HepG2 (cell line): ENCODE data around the gene MED13. TPM values are rescaled to one million over a fixed set of nuclear protein-coding genes. Genes with fewer than 3 reads are reported as not detected.
A peak's percentile ranks its signal among the peaks of the same experiment; 100 is the strongest.

Experiments used
- DPF2 ChIP-seq: sonication (generic); formaldehyde crosslinking; IDR thresholded peaks from 2 replicates; pipeline ENCODE4 v1.4.0; 2020; ENCODE audit warnings: mild to moderate bottlenecking, low read depth, missing genetic modification reagents, borderline replicate concordance
- FOSL1 ChIP-seq: sonication (generic); formaldehyde crosslinking; IDR thresholded peaks from 2 replicates; pipeline ENCODE4 v1.9.0; 2021; ENCODE audit warnings: missing genetic modification reagents, borderline replicate concordance
- GFI1 ChIP-seq: sonication (generic); formaldehyde crosslinking; IDR thresholded peaks from 2 replicates; pipeline ENCODE4 v1.5.0; 2020; ENCODE audit warnings: missing genetic modification reagents, mild to moderate bottlenecking, borderline replicate concordance
- GTF3A ChIP-seq: sonication (generic); formaldehyde crosslinking; conservative IDR thresholded peaks from 2 replicates; pipeline ENCODE4 v1.4.0; 2020; ENCODE audit warnings: mild to moderate bottlenecking, missing genetic modification reagents
- HMG20A ChIP-seq: IDR thresholded peaks from 2 replicates; pipeline ENCODE4 v1.6.1; 2016; ENCODE audit warnings: borderline replicate concordance
- IRX3 ChIP-seq: sonication (generic); formaldehyde crosslinking; IDR thresholded peaks from 2 replicates; pipeline ENCODE4 v1.8.1; 2023; ENCODE audit warnings: mild to moderate bottlenecking, low read depth, missing genetic modification reagents, borderline replicate concordance
- MXI1 ChIP-seq: IDR thresholded peaks from 3 replicates; pipeline ENCODE4 v1.6.1; 2012; ENCODE audit warnings: low read depth, low read length, inconsistent platforms, borderline replicate concordance
- PRDM10 ChIP-seq: sonication (generic); formaldehyde crosslinking; IDR thresholded peaks from 2 replicates; pipeline ENCODE4 v1.4.0; 2020; ENCODE audit warnings: low read depth, missing genetic modification reagents
- YEATS2 ChIP-seq: sonication (generic); formaldehyde crosslinking; IDR thresholded peaks from 2 replicates; pipeline ENCODE4 v1.4.0; 2020; ENCODE audit warnings: missing genetic modification reagents, borderline replicate concordance
- ZNF260 ChIP-seq: sonication (generic); formaldehyde crosslinking; IDR thresholded peaks from 2 replicates; pipeline ENCODE4 v1.4.0; 2020; ENCODE audit warnings: missing genetic modification reagents, low read depth, mild to moderate bottlenecking, borderline replicate concordance
- ZNF550 ChIP-seq: sonication (generic); formaldehyde crosslinking; IDR thresholded peaks from 2 replicates; pipeline ENCODE4 v1.4.0; 2020; ENCODE audit warnings: mild to moderate bottlenecking, missing genetic modification reagents, borderline replicate concordance
- ZNF562 ChIP-seq: sonication (generic); formaldehyde crosslinking; IDR thresholded peaks from 2 replicates; pipeline ENCODE4 v1.8.0; 2022; ENCODE audit warnings: missing genetic modification reagents, borderline replicate concordance
- ZNF569 ChIP-seq: sonication (generic); formaldehyde crosslinking; IDR thresholded peaks from 2 replicates; pipeline ENCODE4 v1.5.0; 2020; ENCODE audit warnings: mild to moderate bottlenecking, missing genetic modification reagents, moderate library complexity, borderline replicate concordance
- ZNF782 ChIP-seq: sonication (generic); formaldehyde crosslinking; IDR thresholded peaks from 2 replicates; pipeline ENCODE4 v1.4.0; 2020; ENCODE audit warnings: missing genetic modification reagents, mild to moderate bottlenecking, borderline replicate concordance
- ZSCAN30 ChIP-seq: sonication (generic); formaldehyde crosslinking; IDR thresholded peaks from 2 replicates; pipeline ENCODE4 v1.5.0; 2020; ENCODE audit warnings: mild to moderate bottlenecking, missing genetic modification reagents
- ZSCAN9 ChIP-seq: IDR thresholded peaks from 2 replicates; pipeline ENCODE4 v1.6.1; 2016; ENCODE audit warnings: borderline replicate concordance
- polyA plus RNA-seq, 8 experiments: library from polyadenylated mRNA; depleted of rRNA in 3 of 8; stranded (reverse) in 7 of 8; unstranded in 1 of 8; fragments of >200 nt; fragmentation: Illumina TruSeq in 4 of 8; extraction: Trizol in 4 of 8; gene quantifications; 2 replicates each; pipeline versions ENCODE4 v1.2.1 to v1.2.3, GENCODE V29; 2011 to 2016; ENCODE audit warnings: low read depth in 4 of 8, missing spikeins in 1 of 8, mixed read lengths in 1 of 8; ENCODE audit not compliant: insufficient read depth in 1 of 8
- total RNA-seq, 5 experiments: library from RNA; depleted of rRNA; stranded (reverse); fragments of >200 nt; fragmentation: Illumina TruSeq; extraction: Trizol; gene quantifications; 2 replicates each; pipeline ENCODE4 v1.2.3, GENCODE V29; 2016; ENCODE audit warnings: low read depth in 1 of 5
- TF ChIP-seq, protein P1 (sequence below): sonication (generic); formaldehyde crosslinking; IDR thresholded peaks from 2 replicates; pipeline ENCODE4 v1.4.0; 2020; ENCODE audit warnings: missing genetic modification reagents, borderline replicate concordance
- TF ChIP-seq, protein P2 (sequence below): sonication (generic); formaldehyde crosslinking; IDR thresholded peaks from 2 replicates; pipeline ENCODE4 v1.4.0; 2020; ENCODE audit warnings: missing genetic modification reagents
- TF ChIP-seq, protein P3 (sequence below): sonication (generic); formaldehyde crosslinking; IDR thresholded peaks from 2 replicates; pipeline ENCODE4 v1.5.1; 2020; ENCODE audit warnings: missing genetic modification reagents, mild to moderate bottlenecking, borderline replicate concordance

Gene MED13
- total and polyA plus RNA-seq, 2 of the 13 experiments (the other 11 are each of a cell fraction or from before 2014, with no cell fraction given): 27.4 to 69.1 TPM

GRCh38 chr17:61928101-61928436 is 137.0 kb downstream of the MED13 start (continued):
- TF ChIP-seq ZNF782 (CRISPR knock-in tag) (no peak), FOSL1 (no peak), ZNF550 (CRISPR knock-in tag) (no peak), YEATS2 (CRISPR knock-in tag) (peak; percentile 3; the same call in 1 of the 2 replicates), ZSCAN9 (CRISPR knock-in tag) (peak; percentile 18; the same call in 1 of the 2 replicates), PRDM10 (CRISPR knock-in tag) (0 out of 2 replicates have a peak, but pooled peaks have one; percentile 0), DPF2 (CRISPR knock-in tag) (no peak), GFI1 (CRISPR knock-in tag) (peak; percentile 45; the same call in 1 of the 2 replicates), ZSCAN30 (CRISPR knock-in tag) (peak; percentile 21; the same call in 1 of the 2 replicates), ZNF260 (CRISPR knock-in tag) (no peak), IRX3 (CRISPR knock-in tag) (no peak), GTF3A (CRISPR knock-in tag) (0 out of 2 replicates have a peak, but pooled peaks have one; percentile 4), ZNF562 (CRISPR knock-in tag) (no peak), ZNF569 (CRISPR knock-in tag) (no peak), MXI1 (peak; percentile 1; the same call in 1 of the 3 replicates), HMG20A (no peak)
- TF ChIP-seq, protein P1, sequence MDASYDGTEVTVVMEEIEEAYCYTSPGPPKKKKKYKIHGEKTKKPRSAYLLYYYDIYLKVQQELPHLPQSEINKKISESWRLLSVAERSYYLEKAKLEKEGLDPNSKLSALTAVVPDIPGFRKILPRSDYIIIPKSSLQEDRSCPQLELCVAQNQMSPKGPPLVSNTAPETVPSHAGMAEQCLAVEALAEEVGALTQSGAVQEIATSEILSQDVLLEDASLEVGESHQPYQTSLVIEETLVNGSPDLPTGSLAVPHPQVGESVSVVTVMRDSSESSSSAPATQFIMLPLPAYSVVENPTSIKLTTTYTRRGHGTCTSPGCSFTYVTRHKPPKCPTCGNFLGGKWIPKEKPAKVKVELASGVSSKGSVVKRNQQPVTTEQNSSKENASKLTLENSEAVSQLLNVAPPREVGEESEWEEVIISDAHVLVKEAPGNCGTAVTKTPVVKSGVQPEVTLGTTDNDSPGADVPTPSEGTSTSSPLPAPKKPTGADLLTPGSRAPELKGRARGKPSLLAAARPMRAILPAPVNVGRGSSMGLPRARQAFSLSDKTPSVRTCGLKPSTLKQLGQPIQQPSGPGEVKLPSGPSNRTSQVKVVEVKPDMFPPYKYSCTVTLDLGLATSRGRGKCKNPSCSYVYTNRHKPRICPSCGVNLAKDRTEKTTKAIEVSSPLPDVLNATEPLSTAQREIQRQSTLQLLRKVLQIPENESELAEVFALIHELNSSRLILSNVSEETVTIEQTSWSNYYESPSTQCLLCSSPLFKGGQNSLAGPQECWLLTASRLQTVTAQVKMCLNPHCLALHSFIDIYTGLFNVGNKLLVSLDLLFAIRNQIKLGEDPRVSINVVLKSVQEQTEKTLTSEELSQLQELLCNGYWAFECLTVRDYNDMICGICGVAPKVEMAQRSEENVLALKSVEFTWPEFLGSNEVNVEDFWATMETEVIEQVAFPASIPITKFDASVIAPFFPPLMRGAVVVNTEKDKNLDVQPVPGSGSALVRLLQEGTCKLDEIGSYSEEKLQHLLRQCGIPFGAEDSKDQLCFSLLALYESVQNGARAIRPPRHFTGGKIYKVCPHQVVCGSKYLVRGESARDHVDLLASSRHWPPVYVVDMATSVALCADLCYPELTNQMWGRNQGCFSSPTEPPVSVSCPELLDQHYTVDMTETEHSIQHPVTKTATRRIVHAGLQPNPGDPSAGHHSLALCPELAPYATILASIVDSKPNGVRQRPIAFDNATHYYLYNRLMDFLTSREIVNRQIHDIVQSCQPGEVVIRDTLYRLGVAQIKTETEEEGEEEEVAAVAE (CRISPR knock-in tag): 0 out of 2 replicates have a peak, but pooled peaks have one; percentile 5
- TF ChIP-seq, protein P2, sequence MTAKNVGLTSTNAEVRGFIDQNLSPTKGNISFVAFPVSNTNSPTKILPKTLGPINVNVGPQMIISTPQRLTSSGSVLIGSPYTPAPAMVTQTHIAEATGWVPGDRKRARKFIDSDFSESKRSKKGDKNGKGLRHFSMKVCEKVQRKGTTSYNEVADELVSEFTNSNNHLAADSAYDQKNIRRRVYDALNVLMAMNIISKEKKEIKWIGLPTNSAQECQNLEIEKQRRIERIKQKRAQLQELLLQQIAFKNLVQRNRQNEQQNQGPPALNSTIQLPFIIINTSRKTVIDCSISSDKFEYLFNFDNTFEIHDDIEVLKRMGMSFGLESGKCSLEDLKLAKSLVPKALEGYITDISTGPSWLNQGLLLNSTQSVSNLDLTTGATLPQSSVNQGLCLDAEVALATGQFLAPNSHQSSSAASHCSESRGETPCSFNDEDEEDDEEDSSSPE (CRISPR knock-in tag): peak; percentile 1; the same call in 1 of the 2 replicates
- TF ChIP-seq, protein P3, sequence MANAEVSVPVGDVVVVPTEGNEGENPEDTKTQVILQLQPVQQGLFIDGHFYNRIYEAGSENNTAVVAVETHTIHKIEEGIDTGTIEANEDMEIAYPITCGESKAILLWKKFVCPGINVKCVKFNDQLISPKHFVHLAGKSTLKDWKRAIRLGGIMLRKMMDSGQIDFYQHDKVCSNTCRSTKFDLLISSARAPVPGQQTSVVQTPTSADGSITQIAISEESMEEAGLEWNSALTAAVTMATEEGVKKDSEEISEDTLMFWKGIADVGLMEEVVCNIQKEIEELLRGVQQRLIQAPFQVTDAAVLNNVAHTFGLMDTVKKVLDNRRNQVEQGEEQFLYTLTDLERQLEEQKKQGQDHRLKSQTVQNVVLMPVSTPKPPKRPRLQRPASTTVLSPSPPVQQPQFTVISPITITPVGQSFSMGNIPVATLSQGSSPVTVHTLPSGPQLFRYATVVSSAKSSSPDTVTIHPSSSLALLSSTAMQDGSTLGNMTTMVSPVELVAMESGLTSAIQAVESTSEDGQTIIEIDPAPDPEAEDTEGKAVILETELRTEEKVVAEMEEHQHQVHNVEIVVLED (CRISPR knock-in tag): no peak
